ENCODE results near the gene UBE2N.

GRCh38 chr12:93419388-93420034, 22.2 kb downstream of the UBE2N start:
- TF ChIP-seq KLF5 (IDR thresholded peaks at IDR 0.05; ENCODE audit: partially characterized antibody), result no peak
- TF ChIP-seq GABPA (IDR thresholded peaks at IDR 0.05; ENCODE audit: low read depth), result no peak
- TF ChIP-seq CTCF (IDR thresholded peaks at IDR 0.05 in 2 of 3, conservative IDR thresholded peaks at IDR 0.05 in 1 of 3; ENCODE audit: control insufficient read depth in 2 of 3, extremely low read depth in 1 of 3, insufficient read depth in 1 of 3, low read depth in 3 of 3, low read length in 3 of 3), result peak; percentile 48 to 58 (median 54); a peak in 5 of 6 replicates
- TF ChIP-seq CREM (IDR thresholded peaks at IDR 0.05; ENCODE audit: low read depth), result no peak
- no peak for TF ChIP-seq CEBPB (IDR thresholded peaks at IDR 0.05; ENCODE audit: borderline replicate concordance in 1 of 2, low read depth in 2 of 2, low read length in 2 of 2)
- no peak for TF ChIP-seq CBFB (IDR thresholded peaks at IDR 0.05; ENCODE audit: low read depth)
- no peak for TF ChIP-seq BHLHE40 (IDR thresholded peaks at IDR 0.05; ENCODE audit: borderline replicate concordance in 1 of 2, low read depth in 2 of 2, low read length in 1 of 2)
- no peak for TF ChIP-seq CBX5 (IDR thresholded peaks at IDR 0.05; ENCODE audit: low read depth)
- no peak for TF ChIP-seq RAD51 (IDR thresholded peaks at IDR 0.05)
- no peak for TF ChIP-seq USF1 (IDR thresholded peaks at IDR 0.05; ENCODE audit: borderline replicate concordance, extremely low read length, insufficient read depth, low read depth, low read length)
